Esophagus squamous epithelium (tissue), 4 donors: Measurements from ENCODE around the gene E2F4.

Experiments used
- CTCF ChIP-seq, 6 experiments: fragments of 450-650 bp in 4 of 6; fragments of 200-600 bp in 2 of 6; sonication (generic) in 2 of 6; IDR thresholded peaks; one replicate each; pipeline ENCODE4 v1.5.1; 2016 to 2019; ENCODE audit warnings: antibody characterized with exemption in 6 of 6, mild to moderate bottlenecking in 4 of 6, moderate library complexity in 4 of 6
- POLR2A ChIP-seq, 4 donors: fragments of 450-650 bp; IDR thresholded peaks; one replicate each; pipeline ENCODE4 v1.6.1; 2017; ENCODE audit warnings: antibody characterized with exemption in 4 of 4, mild to moderate bottlenecking in 4 of 4, moderate library complexity in 3 of 4

DNA sequence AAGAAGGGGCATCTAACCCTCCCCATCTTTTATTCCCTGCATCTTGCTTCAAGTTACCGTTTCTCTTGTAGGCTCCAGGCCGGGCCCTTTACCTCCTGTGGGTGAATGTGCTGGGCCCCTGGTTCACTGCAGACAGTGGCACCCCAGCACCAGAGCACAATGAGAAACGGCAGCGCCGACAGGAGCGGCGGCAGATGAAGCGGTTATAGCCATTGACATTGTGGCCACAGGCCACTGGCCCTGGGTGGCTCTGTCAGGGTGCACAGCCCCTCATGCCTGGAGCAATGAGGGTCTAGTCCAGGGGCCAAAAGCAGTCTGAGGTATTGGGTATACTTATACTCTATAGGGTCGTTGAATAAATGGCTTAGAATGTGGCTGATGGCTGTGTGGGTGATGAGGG is 37.0 kb downstream of the E2F4 start:
- TF ChIP-seq POLR2A (IDR thresholded peaks at IDR 0.05): no peak
- TF ChIP-seq CTCF (IDR thresholded peaks at IDR 0.05): no peak
